ENCODE measurements around the gene ARHGEF4.

The ARHGEF4 gene, protein sequence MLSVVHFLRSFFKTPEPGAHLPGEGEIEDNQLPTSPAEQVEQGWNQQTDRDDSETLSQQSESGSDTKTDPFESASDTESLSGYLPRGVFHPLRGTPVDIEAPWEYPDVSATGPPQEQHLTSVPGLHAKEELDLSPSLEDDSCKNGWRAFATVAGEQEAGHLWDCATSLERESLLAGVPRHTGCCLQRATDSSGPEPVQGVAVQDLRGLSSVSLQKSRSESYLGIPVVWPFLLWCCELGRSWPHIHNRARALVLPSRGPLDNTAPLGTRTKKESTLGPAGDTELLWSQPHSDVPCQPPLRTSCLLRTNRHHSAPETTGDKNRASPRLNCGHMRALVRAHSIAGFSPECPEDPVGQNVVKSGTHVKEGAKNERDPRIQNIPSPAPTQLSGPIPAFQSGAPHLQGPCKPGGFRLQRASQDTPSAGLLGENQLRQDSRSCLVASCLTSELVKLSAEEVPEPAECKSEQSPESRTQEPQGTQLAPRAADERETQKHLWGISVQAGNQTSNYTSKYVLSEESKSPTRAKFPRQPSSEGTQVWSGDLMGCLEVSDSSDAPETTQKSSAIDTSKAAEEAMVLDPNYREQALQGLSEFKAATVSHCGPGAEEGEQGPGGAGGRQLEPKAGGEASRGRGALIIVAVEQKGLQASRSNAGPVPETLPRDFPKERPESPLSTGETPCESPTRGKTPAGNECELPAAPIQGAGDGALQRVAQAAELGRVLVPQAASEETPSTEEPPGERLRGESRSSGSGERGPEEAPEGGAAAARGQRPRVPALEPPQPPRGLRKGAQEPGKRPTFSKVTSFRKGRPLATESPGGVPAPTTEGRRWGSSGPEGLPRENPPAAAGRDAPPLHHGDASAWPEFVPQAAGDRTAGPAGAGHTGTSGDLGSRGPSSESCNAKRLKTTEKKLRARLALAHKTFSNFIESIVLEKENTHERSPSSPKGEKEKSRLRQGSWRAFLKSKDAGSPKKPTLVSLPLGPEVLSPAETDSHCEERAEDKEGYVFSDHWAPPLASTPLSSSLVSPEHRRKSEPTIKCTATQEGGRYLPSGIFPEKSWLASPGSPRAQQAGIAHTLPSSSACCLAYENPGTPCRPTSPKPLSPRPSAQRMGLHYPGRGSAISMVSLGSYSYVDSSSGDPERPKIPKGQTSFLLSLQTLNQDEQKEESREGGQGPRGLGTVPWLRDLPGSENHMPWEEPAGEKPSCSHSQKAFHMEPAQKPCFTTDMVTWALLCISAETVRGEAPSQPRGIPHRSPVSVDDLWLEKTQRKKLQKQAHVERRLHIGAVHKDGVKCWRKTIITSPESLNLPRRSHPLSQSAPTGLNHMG (N-terminal part only)

DNA sequence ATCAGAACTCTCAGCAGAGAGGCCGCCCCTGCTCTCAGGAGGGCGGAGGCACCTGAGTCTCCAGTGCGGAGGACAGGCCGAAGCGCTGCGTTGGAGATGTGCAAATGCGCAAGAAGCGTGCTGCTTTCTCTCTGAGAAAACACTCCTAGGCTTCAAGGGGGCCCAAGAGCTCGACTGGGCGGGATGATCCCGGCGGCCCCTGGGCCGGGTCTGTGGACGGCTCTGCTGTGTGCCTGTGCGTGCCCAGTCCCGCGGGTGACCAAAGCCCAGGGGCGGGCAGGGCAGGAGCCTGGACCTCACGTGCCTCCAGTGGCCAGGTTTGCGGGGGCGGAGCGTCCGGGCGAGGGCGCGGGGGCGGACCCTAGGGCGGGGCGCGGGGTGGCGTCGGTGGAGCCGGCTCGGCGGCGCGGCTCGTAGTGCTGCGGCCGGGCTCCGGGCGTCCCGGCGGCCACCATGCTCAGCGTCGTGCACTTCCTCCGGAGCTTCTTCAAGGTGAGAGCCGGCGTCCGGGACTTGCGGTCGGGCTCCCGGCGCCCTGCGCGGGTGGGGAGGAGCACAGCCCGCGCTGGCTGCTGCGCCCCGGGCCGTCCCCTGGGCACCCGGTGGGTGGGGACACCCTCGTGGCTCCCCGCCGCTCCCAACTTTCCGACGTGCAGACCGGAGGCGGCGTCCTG, at the start of gene ARHGEF4:
ARHGEF4 (plus strand) TSS at position 414 of the 674 bp plus-strand sequence; CDS start at position 454, 40 bp downstream.
- Histone ChIP-seq H3K36me3 (ENCODE audit: insufficient read depth, low read depth, low read length) (no peaks in the 10 kb centered on the region), H3K27ac (ENCODE audit: low read length) (no peak within 1 kb of the TSS), H3K27me3 (ENCODE audit: insufficient read depth, low read length) (peaks cover 53% of the 10 kb centered on the region), H3K4me1 (ENCODE audit: insufficient read depth, low read length) (no peaks in the 10 kb centered on the region; the same call in 1 of the 2 replicates), H3K9ac (ENCODE audit: low read depth, low read length) (peak within 1 kb of the TSS; percentile 61; the same call in 1 of the 2 replicates), H3K4me3 (ENCODE audit: low read length) (peak within 1 kb of the TSS; percentile 70), H3K9me3 (ENCODE audit: insufficient read depth, low read depth, low read length) (no peaks in the 10 kb centered on the region)

DNA sequence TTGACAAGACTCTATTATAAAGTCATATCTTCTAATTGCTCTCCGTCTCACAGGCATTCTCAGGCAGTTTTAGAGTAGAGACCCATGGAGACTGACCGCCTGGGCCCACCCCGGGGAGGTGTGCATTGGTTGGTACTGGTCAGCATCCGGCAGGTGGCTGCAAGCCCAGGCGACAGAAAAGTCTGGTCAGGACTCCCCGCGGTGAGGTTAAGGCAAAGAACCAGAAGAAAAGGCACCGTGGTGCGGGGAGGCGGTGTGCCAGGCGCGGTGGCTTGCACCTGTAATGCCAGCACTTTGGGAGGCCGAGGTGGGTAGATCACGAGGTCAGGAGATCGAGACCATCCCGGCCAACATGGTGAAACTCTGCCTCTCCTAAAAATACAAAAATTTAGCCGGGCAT, 48.9 kb upstream of the ARHGEF4 start:
- H3K9me3 ChIP-seq (ENCODE audit: insufficient read depth, low read depth, low read length): no peaks in the 10 kb centered on the region
- no peaks in the 10 kb centered on the region for H3K4me1 ChIP-seq (ENCODE audit: insufficient read depth, low read length)
- no peaks in the 10 kb centered on the region for H3K36me3 ChIP-seq (ENCODE audit: insufficient read depth, low read depth, low read length)
- H3K4me3 ChIP-seq (ENCODE audit: low read length): no peak overlapping the region
- H3K9ac ChIP-seq (ENCODE audit: low read depth, low read length): no peak overlapping the region
- no peaks in the 10 kb centered on the region for H3K27me3 ChIP-seq (ENCODE audit: insufficient read depth, low read length)
- H3K27ac ChIP-seq (ENCODE audit: low read length): no peak overlapping the region

DNA sequence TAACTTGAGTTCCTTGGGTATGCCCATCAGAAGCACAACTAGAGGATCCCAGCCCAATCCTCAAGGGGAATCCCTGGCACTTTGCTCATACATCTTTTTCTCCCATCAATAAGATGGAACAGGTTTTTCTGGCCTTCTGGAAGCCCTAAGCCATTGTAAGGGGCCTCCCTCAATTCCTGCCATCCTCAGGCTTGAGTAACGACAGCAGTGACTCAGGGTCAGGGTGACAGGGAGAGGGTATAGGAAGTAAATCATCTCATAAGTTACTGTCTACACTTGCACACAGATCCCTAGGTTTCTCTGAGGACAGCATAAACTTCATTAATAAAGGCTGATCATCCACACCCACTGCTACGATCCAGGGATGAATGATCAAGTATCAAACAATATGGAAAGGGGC, 46.4 kb upstream of the ARHGEF4 start:
- H3K4me3 ChIP-seq (ENCODE audit: low read length): no peak overlapping the region
- no peaks in the 10 kb centered on the region for H3K27me3 ChIP-seq (ENCODE audit: insufficient read depth, low read length)
- H3K4me1 ChIP-seq (ENCODE audit: insufficient read depth, low read length): no peaks in the 10 kb centered on the region
- no peak overlapping the region for H3K9ac ChIP-seq (ENCODE audit: low read depth, low read length)
- no peak overlapping the region for H3K27ac ChIP-seq (ENCODE audit: low read length)
- H3K36me3 ChIP-seq (ENCODE audit: insufficient read depth, low read depth, low read length): no peaks in the 10 kb centered on the region
- no peaks in the 10 kb centered on the region for H3K9me3 ChIP-seq (ENCODE audit: insufficient read depth, low read depth, low read length)

DNA sequence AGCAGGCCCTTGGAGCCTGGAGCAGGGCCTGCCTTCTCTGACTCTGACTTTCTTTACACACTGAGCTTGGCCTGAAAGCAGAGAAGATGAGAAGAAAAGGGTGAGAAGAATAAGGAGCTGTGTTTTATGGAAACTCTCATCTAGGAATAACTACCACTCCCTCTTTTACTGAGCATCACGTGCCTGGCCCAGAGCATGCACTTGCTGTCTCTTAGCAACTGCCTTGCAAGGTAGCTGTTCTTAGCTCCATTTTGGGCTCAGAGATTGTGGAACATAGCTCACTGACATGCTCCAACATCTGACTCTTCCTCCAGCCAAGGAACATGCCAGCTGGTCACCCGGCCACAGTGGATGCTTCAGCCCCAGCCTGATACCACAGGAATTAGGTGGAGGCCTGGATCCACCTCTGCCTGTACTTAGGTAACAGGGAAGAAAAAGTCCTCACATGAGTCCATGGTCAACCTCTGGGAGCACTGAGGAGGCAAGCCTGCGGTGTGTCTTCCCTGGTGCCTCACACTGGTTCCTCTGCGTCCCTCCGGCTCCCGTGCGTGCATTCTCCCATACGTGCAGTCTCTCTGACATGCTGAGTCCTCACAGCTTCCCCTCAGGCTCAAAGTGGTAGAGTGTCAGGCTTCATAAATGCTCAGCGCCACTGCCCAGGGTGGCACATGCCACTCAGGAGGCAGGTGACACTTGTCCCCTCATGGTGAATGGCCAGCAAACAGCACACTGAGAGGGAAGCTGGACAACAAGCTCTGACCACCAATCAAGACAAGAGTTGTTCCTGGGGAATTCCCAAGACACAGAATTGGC, 45.7 kb upstream of the ARHGEF4 start:
- Histone ChIP-seq H3K4me1 (ENCODE audit: insufficient read depth, low read length) (no peaks in the 10 kb centered on the region), H3K27ac (ENCODE audit: low read length) (no peak overlapping the region), H3K36me3 (ENCODE audit: insufficient read depth, low read depth, low read length) (no peaks in the 10 kb centered on the region), H3K9me3 (ENCODE audit: insufficient read depth, low read depth, low read length) (no peaks in the 10 kb centered on the region), H3K4me3 (ENCODE audit: low read length) (no peak overlapping the region), H3K9ac (ENCODE audit: low read depth, low read length) (no peak overlapping the region), H3K27me3 (ENCODE audit: insufficient read depth, low read length) (no peaks in the 10 kb centered on the region)

DNA sequence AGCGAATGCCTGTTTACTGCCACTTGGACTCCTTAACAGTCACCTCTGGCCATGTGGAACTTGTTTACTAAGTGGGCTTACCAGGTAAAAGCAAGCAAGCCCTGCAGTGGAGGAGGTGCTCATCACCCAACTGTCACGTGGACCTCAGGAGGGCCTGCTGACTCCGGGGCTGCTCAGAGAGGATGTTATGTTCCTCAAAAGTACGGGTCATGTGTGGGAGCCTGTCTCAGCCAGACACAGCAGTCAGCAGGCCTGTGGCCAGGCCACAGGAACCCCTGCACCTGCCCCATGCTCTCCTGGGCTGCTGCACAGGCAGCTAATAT, 45.1 kb upstream of the ARHGEF4 start:
- Histone ChIP-seq H3K27me3 (ENCODE audit: insufficient read depth, low read length) (no peaks in the 10 kb centered on the region), H3K4me1 (ENCODE audit: insufficient read depth, low read length) (0 out of 2 replicates have a peak, but pooled peaks cover 3% of the 10 kb centered on the region), H3K4me3 (ENCODE audit: low read length) (no peak overlapping the region), H3K36me3 (ENCODE audit: insufficient read depth, low read depth, low read length) (no peaks in the 10 kb centered on the region), H3K27ac (ENCODE audit: low read length) (no peak overlapping the region), H3K9me3 (ENCODE audit: insufficient read depth, low read depth, low read length) (no peaks in the 10 kb centered on the region), H3K9ac (ENCODE audit: low read depth, low read length) (no peak overlapping the region)

DNA sequence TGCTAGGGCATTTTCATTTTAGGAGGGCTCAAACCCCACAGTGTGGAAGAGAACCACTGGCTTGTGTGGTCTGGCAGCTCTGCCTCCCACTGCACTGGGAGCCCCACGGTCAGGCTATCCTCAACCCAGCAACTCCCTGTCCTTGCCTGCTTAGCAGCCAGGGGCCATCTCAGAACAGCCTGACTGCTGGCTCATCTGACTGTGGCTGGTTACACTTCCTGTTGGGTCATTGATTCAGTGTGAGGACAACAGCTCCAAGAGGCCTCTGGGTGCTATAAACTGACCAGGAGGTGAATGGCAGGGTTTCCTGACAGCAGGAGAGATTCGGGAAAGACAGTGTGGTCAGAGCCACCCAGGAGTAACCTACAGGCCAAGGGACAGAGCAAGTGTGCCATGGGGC, 41.3 kb upstream of the ARHGEF4 start:
- Histone ChIP-seq H3K4me1 (ENCODE audit: insufficient read depth, low read length) (0 out of 2 replicates have a peak, but pooled peaks cover 3% of the 10 kb centered on the region), H3K27me3 (ENCODE audit: insufficient read depth, low read length) (peaks cover 20% of the 10 kb centered on the region), H3K9ac (ENCODE audit: low read depth, low read length) (no peak overlapping the region), H3K9me3 (ENCODE audit: insufficient read depth, low read depth, low read length) (no peaks in the 10 kb centered on the region), H3K27ac (ENCODE audit: low read length) (no peak overlapping the region), H3K4me3 (ENCODE audit: low read length) (no peak overlapping the region), H3K36me3 (ENCODE audit: insufficient read depth, low read depth, low read length) (no peaks in the 10 kb centered on the region)

DNA sequence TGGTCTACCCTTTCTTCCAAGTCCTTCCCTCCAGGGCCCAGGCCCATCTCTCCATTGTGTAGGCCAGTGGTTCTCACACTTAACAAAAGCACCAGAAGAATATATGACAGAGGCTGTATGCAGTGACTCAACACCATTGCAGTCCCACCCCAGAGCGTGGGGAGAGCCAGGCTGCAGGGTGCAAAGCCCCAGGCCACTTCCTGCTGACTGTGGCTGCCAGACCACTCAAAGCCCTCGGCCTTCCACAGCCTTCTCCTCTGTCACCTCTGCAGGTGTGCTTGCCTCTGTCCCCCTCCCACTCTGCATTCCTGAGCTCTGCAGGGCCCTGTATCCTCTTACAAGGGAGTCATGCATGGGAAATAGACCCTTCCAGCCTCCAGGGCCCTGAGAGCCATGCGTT, 40.4 kb upstream of the ARHGEF4 start:
- Histone ChIP-seq H3K4me1 (ENCODE audit: insufficient read depth, low read length) (0 out of 2 replicates have a peak, but pooled peaks cover 3% of the 10 kb centered on the region), H3K9ac (ENCODE audit: low read depth, low read length) (no peak overlapping the region), H3K27me3 (ENCODE audit: insufficient read depth, low read length) (peaks cover 20% of the 10 kb centered on the region), H3K9me3 (ENCODE audit: insufficient read depth, low read depth, low read length) (no peaks in the 10 kb centered on the region), H3K27ac (ENCODE audit: low read length) (no peak overlapping the region), H3K4me3 (ENCODE audit: low read length) (no peak overlapping the region), H3K36me3 (ENCODE audit: insufficient read depth, low read depth, low read length) (no peaks in the 10 kb centered on the region)

DNA sequence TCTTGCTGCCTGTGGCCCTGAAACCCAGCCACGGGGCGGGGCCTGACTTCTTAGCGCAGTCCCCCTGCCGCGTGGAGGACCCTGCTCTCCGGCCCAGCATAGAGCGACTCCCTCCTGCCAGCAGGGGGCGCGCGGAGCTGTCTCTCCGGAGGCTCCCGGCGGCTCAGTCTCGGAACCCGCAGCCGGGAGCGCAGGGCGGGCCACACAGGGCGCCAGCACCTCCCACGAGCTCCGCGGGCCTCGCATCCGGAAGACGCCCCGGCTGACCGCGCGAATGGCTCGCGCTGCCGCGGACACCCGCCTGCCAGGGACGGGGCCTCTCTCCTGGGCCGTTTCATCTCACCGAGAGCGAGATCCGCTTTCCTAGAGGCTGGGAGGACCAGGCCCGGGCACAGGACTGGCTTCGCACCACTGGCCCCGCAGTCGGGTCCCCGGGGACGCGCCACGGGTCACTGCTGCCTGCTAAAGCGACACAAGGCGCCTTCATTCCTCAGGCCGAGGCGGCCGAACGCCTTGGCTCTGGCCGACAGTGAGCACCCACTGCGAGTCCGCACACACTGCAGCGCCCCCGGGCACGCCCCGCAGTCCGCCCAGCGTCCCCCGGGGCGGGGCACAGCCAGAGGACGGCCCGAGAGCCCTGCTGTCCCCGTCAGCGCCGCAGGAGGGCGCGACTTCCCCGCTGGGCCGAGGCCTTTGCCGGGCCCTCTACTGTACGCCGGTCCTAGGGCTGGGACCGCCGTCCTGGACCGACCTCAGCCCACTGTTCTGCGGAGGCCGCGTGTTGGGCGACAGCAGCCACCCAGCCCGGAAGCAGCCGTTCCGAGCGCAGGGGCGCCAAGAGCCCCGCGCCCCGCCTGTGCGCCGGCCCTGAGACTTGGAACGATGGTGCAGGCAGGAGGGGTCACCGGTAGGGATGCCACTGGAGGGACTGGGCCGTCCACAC, 39.0 kb upstream of the ARHGEF4 start:
- Histone ChIP-seq H3K9ac (ENCODE audit: low read depth, low read length) (peak overlapping the region; percentile 51; the same call in 1 of the 2 replicates), H3K9me3 (ENCODE audit: insufficient read depth, low read depth, low read length) (no peaks in the 10 kb centered on the region), H3K27me3 (ENCODE audit: insufficient read depth, low read length) (peaks cover 20% of the 10 kb centered on the region), H3K36me3 (ENCODE audit: insufficient read depth, low read depth, low read length) (no peaks in the 10 kb centered on the region), H3K27ac (ENCODE audit: low read length) (no peak overlapping the region), H3K4me3 (ENCODE audit: low read length) (peak overlapping the region; percentile 78), H3K4me1 (ENCODE audit: insufficient read depth, low read length) (0 out of 2 replicates have a peak, but pooled peaks cover 3% of the 10 kb centered on the region)

DNA sequence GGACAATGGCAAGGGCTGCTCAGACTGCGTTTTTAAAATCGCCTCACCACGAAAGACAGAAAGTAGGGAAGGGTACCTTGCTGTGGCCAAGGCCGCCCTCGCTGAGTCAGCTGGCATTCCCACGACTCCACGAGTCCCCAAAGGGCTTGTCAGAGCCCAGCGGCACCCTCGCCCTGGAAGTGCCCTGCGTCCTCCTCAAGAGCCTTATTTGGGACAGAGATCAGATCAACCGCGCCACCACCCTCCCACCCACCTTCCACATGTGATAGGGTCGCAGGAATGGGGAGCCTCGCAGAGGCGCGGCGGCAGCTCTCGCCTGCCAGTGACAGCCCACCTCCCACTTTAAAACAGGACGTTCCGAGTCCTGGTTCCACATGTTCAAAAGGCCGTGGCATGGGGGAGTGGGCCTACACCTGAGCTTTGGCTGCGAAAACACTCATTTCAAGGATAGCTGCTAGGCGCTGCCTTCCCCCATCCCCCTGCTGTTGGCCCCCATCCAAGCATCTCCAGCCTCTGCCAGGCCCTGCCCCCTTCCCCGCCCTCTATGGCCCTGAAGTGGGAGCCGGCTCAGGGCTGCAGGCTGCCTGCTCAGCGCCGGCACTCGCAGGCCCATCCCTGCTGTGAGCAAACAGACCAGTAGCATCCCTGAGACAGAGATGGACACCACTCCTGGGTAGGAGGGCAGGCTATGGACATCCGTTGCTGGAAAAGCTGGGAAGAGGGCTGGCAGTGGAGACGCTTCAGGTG, 38.1 kb upstream of the ARHGEF4 start:
- H3K36me3 ChIP-seq (ENCODE audit: insufficient read depth, low read depth, low read length): no peaks in the 10 kb centered on the region
- H3K4me3 ChIP-seq (ENCODE audit: low read length): peak overlapping the region; percentile 78
- H3K9ac ChIP-seq (ENCODE audit: low read depth, low read length): no peak overlapping the region
- H3K27ac ChIP-seq (ENCODE audit: low read length): no peak overlapping the region
- peaks cover 20% of the 10 kb centered on the region for H3K27me3 ChIP-seq (ENCODE audit: insufficient read depth, low read length)
- H3K4me1 ChIP-seq (ENCODE audit: insufficient read depth, low read length): 0 out of 2 replicates have a peak, but pooled peaks cover 3% of the 10 kb centered on the region
- H3K9me3 ChIP-seq (ENCODE audit: insufficient read depth, low read depth, low read length): no peaks in the 10 kb centered on the region

Measured in iPS-20b (cell line).